ENCODE measurements around the gene SLK. TPM values are rescaled to one million over a fixed set of nuclear protein-coding genes. Genes with fewer than 3 reads are reported as not detected.

Gene SLK
- total and polyA plus RNA-seq, 2 of the 4 experiments (the other 2 are of a cell fraction) = 8.1 to 21.5 TPM

DNA sequence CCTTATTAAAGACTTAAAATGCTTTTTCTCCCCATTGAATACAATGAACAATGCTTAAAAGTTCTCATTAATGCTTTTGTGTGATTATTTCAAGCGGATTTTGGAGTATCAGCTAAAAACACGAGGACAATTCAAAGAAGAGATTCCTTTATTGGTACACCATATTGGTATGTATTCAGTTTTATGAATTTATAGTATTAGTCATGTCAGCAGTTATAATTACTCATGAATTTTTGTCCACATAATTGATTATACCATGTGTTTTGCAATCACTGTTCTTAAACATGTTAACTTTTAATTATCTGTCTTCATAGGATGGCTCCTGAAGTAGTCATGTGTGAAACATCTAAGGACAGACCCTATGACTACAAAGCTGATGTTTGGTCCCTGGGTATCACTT lies 31.9 kb downstream of the SLK start:
- DNase-seq (no peak), ATAC-seq (ENCODE audit: low read depth) (no peak)
- Histone ChIP-seq H3K14ac (replicated peaks; ENCODE audit: low read depth, low read length) (no peak overlapping the region), H3K27me3 (ENCODE audit: control insufficient read depth, insufficient read depth, low read length) (no peaks in the 10 kb centered on the region), H3K56ac (ENCODE audit: extremely low read depth, insufficient read depth, low read length) (no peak overlapping the region), H2BK20ac (ENCODE audit: low read depth, low read length) (no peak overlapping the region), H3K79me1 (ENCODE audit: low read depth in 1 of 2, low read length in 2 of 2) (peaks cover 12 to 13% of the 10 kb centered on the region in 2 experiments; a peak in 3 of 4 replicates), H3K9ac (ENCODE audit: low read depth, low read length) (no peak overlapping the region), H3K4me3 (ENCODE audit: insufficient read depth, low read depth, low read length) (no peak overlapping the region), H3K18ac (ENCODE audit: low read depth, low read length) (no peak overlapping the region), H3K9me3 (ENCODE audit: control insufficient read depth, insufficient read depth, low read length) (no peaks in the 10 kb centered on the region), H3K36me3 (ENCODE audit: control insufficient read depth, insufficient read depth, low read length) (peaks cover 11% of the 10 kb centered on the region), H4K5ac (ENCODE audit: low read depth, low read length) (no peak overlapping the region), H2AK5ac (ENCODE audit: low read depth, low read length) (no peak overlapping the region), H4K91ac (ENCODE audit: insufficient read depth, low read depth, low read length) (no peak overlapping the region), H3K4me1 (ENCODE audit: control insufficient read depth, insufficient read depth, low read length) (no peaks in the 10 kb centered on the region), H2AK9ac (replicated peaks; ENCODE audit: low read depth, low read length, poor library complexity) (no peak overlapping the region), H2BK5ac (ENCODE audit: low read depth, low read length, poor library complexity, severe bottlenecking) (no peak overlapping the region), H2BK15ac (ENCODE audit: low read depth, low read length) (no peak overlapping the region), H3K4me2 (ENCODE audit: low read depth, low read length) (no peak overlapping the region), H2AFZ (replicated peaks; ENCODE audit: low read length, poor library complexity) (no peak overlapping the region), H3K23ac (ENCODE audit: low read depth, low read length) (no peak overlapping the region), H3K9me1 (ENCODE audit: insufficient read depth, low read length) (no peaks in the 10 kb centered on the region), H3K4ac (ENCODE audit: low read depth, low read length) (no peak overlapping the region), H2BK120ac (ENCODE audit: low read depth, low read length) (no peak overlapping the region), H4K20me1 (ENCODE audit: insufficient read depth, low read length) (no peaks in the 10 kb centered on the region), H3K27ac (ENCODE audit: insufficient read depth, low read length) (no peak overlapping the region), H4K8ac (ENCODE audit: low read depth in 2 of 2, low read length in 2 of 2) (no peak overlapping the region)
- ChIA-PET POLR2A (ENCODE audit: unreplicated experiment) (no interaction called here), CTCF (interaction anchor here (0.6 kb wide), 1 partner anchor 16 kb away, joined by 3 read pairs; no protein-coding TSS in a partner anchor)
- dilution Hi-C loops (cut with HindIII; ENCODE audit: low sequenced_read_pairs, unreplicated experiment) = no loop called here
- TF ChIP-seq RCOR1 (IDR thresholded peaks at IDR 0.05; ENCODE audit: insufficient replicate concordance, low read length) (no peak), MAFK (IDR thresholded peaks at IDR 0.05; ENCODE audit: low read depth, low read length) (peak; percentile 78), MXI1 (IDR thresholded peaks at IDR 0.05; ENCODE audit: borderline replicate concordance, low read depth, low read length) (no peak), RFX5 (IDR thresholded peaks at IDR 0.05; ENCODE audit: low read depth, low read length) (no peak)
- TF ChIP-seq, protein P1, sequence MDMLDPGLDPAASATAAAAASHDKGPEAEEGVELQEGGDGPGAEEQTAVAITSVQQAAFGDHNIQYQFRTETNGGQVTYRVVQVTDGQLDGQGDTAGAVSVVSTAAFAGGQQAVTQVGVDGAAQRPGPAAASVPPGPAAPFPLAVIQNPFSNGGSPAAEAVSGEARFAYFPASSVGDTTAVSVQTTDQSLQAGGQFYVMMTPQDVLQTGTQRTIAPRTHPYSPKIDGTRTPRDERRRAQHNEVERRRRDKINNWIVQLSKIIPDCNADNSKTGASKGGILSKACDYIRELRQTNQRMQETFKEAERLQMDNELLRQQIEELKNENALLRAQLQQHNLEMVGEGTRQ (IDR thresholded peaks at IDR 0.05; ENCODE audit: low read depth, low read length) = no peak
- no CpG with 5 or more reads among the region's 2 CpGs for WGBS, 2 experiments (ENCODE audit: extremely low coverage in 2 of 2, insufficient read length in 1 of 2)
- intact Hi-C loops (cut with micrococcal nuclease) = no loop called here
- BruUV-seq (replicated peaks) = no TSS peak
- in situ Hi-C loops (cut with MboI; ENCODE audit: low sequenced_read_pairs) = no loop called here

All from IMR-90 (cell line).